GM21723 (cell line): ENCODE results near the gene B3GALNT2.

Source experiments
- ATAC-seq: cut with Tn5 transposase; IDR thresholded peaks from one replicate; pipeline ENCODE4 v1.9.1; 2021; ENCODE audit warnings: mild to moderate bottlenecking, moderate library complexity; ENCODE audit not compliant: unreplicated experiment

B3GALNT2 gene

GRCh38 chr1:235411489-235412486 is 92.5 kb downstream of the B3GALNT2 start:
- no peak for ATAC-seq

- no peak for ATAC-seq
These were observed 93.8 kb downstream of the B3GALNT2 start for GRCh38 chr1:235410467-235410866.

GRCh38 chr1:235409042-235409820 is 95.0 kb downstream of the B3GALNT2 start:
- ATAC-seq = no peak

GRCh38 chr1:235408503-235408960 is 95.7 kb downstream of the B3GALNT2 start:
- ATAC-seq = no peak

- no peak for ATAC-seq
These were observed 96.8 kb downstream of the B3GALNT2 start for GRCh38 chr1:235407419-235407818.

GRCh38 chr1:235404190-235404589 is 100.1 kb downstream of the B3GALNT2 start:
- no peak for ATAC-seq

GRCh38 chr1:235403593-235403992 is 100.7 kb downstream of the B3GALNT2 start:
- no peak for ATAC-seq

GRCh38 chr1:235402457-235403200 is 101.6 kb downstream of the B3GALNT2 start:
- ATAC-seq = no peak

GRCh38 chr1:235401251-235401650 is 103.0 kb downstream of the B3GALNT2 start:
- ATAC-seq = no peak
